Mucosa of rectum (tissue), 2 donors: ENCODE measurements around the gene PEX5.
"Not testable (repeated sequence)": the region's sequence is repeated elsewhere in the genome, so short reads cannot be mapped to it uniquely, and the experiment has no call there.

ENCODE experiments used
- H3K27ac ChIP-seq, 2 donors: one replicate each; pipeline ENCODE4 v1.7.0; 2013; ENCODE audit warnings: inconsistent platforms in 2 of 2, low read depth in 2 of 2, low read length in 2 of 2
- H3K27me3 ChIP-seq, 2 donors: one replicate each; pipeline ENCODE4 v1.7.0; 2013; ENCODE audit warnings: low read length in 2 of 2; ENCODE audit not compliant: control insufficient read depth in 2 of 2, insufficient read depth in 2 of 2
- H3K36me3 ChIP-seq, 2 donors: one replicate each; pipeline ENCODE4 v1.7.0; 2013; ENCODE audit warnings: low read length in 2 of 2; ENCODE audit not compliant: control insufficient read depth in 2 of 2, insufficient read depth in 2 of 2
- H3K4me1 ChIP-seq, 2 donors: one replicate each; pipeline ENCODE4 v1.7.0; 2013; ENCODE audit warnings: low read length in 2 of 2, mild to moderate bottlenecking in 1 of 2; ENCODE audit not compliant: control insufficient read depth in 2 of 2, insufficient read depth in 2 of 2
- H3K4me3 ChIP-seq, 2 donors: one replicate each; pipeline ENCODE4 v1.7.0; 2013; ENCODE audit warnings: low read length in 2 of 2
- H3K9ac ChIP-seq, 2 donors: one replicate each; pipeline ENCODE4 v1.7.0; 2013; ENCODE audit warnings: low read length in 2 of 2, low read depth in 1 of 2, mild to moderate bottlenecking in 1 of 2
- H3K9me3 ChIP-seq, 2 donors: one replicate each; pipeline ENCODE4 v1.7.0; 2013; ENCODE audit warnings: low read length in 2 of 2; ENCODE audit not compliant: control insufficient read depth in 2 of 2
- donor health status: healthy.
- donor health status: Normal muscosa, but diverticular disease.

The PEX5 gene

DNA sequence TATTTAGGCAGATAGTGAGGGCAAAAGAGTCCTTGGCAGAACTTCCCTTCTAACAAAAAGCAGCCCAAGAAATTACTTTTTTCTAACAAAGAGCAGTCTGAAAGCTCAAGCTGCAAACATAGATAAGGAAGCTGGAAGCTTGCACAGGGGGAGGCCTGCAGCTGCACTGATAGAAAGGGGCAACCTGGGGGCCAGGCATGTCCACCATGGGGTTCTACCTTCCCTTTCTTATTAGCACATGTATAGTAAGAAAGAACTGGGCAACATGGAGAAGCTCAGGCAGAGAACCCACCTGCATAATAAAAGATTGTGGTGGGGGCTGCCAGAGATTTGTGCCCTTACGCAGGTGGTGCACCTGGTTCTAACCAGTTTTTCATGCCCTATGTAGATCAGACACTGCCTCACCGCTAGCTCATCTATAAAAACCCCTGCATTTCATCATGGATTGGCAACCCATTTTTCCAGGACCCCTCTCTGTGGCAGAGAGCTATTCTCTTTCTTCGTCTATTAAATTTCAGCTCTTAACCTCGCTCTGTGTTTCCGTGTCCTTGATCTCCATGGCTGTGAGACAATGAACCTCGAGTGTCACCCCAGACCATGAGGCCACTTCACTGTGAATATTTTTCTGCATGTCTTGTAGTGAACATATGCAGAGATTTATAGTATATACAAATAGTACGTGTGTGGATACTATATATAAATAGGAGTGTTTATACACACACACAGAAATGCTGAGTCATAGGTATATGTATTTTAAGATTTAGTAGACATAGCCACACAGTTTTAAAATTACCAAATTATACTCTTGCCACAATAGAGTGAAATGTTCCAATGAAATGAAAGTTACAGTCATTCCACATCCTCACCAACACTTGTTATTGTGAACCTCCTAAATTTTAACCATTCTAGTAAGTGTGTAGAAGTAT is 53.0 kb downstream of the PEX5 start:
- no peaks in the 10 kb centered on the region for H3K36me3 ChIP-seq
- H3K9me3 ChIP-seq: no peaks in the 10 kb centered on the region
- no peak overlapping the region for H3K27ac ChIP-seq
- H3K4me1 ChIP-seq: no peaks in the 10 kb centered on the region
- H3K9ac ChIP-seq: no peak overlapping the region
- H3K4me3 ChIP-seq: no peak overlapping the region
- H3K27me3 ChIP-seq: no peaks in the 10 kb centered on the region

DNA sequence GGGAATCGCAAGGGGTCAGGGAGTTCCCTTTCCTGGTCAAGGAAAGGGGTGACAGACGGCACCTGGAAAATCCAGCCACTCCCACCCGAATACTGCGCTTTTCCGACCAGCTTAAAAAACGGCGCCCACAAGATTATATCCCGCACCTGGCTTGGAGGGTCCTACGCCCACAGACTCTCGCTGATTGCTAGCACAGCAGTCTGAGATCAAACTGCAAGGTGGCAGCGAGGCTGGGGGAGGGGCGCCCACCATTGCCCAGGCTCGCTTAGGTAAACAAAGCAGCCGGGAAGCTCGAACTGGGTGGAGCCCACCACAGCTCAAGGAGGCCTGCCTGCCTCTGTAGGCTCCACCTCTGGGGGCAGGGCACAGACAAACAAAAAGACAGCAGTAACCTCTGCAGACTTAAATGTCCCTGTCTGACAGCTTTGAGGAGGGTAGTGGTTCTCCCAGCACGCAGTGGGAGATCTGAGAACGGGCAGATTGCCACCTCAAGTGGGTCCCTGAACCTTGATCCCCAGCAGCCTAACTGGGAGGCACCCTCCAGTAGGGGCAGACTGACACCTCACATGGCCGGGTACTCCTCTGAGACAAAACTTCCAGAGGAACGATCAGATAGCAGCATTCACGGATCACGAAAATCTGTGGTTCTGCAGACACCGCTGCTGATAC is 62.0 kb downstream of the PEX5 start:
- not testable (repeated sequence) for H3K9ac ChIP-seq, H3K4me1 ChIP-seq, H3K27ac ChIP-seq, H3K36me3 ChIP-seq, H3K9me3 ChIP-seq, H3K27me3 ChIP-seq, H3K4me3 ChIP-seq

- Histone ChIP-seq H3K4me3 (no peak overlapping the region), H3K9me3 (no peaks in the 10 kb centered on the region), H3K9ac (no peak overlapping the region), H3K36me3 (no peaks in the 10 kb centered on the region), H3K4me1 (no peaks in the 10 kb centered on the region), H3K27me3 (no peaks in the 10 kb centered on the region), H3K27ac (no peak overlapping the region)
Observed at GRCh38 chr12:7259060-7259459, 69.6 kb downstream of the PEX5 start.
